ENCODE data around the gene MMEL1.

MMEL1 gene

DNA sequence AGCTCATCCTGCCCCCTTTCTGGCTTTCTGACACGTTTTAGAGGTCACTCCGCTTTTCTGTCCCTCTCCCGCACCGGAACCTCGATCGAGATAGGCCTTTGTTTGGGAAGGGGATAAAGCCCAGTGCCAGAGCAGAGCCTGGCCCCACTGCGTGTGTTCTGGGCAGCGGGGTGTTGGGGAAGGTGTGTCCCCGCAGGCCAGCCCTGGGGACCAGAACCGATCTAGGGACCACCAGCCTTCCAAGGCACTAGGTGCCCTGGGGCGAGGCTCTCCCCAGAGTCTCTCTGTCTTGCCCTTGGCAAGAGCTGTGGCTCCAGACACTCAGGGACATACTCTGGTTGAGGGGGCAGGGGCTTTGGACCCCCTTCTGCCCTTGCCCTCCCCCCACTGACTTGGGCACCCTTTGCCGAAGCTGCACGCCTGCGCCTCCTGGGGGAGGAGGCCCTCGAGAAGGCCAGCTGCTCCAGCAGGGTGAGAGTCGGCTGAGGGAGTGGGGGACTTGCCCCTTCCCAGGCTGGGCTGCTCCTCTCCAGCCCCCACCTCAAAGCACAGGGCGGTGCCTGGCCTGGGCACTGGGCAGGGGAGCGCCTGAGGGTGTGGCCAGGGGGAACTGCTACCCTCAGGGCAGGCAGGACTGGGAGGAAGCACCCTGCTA is 29.8 kb downstream of the MMEL1 start:
- TF ChIP-seq, protein P1, sequence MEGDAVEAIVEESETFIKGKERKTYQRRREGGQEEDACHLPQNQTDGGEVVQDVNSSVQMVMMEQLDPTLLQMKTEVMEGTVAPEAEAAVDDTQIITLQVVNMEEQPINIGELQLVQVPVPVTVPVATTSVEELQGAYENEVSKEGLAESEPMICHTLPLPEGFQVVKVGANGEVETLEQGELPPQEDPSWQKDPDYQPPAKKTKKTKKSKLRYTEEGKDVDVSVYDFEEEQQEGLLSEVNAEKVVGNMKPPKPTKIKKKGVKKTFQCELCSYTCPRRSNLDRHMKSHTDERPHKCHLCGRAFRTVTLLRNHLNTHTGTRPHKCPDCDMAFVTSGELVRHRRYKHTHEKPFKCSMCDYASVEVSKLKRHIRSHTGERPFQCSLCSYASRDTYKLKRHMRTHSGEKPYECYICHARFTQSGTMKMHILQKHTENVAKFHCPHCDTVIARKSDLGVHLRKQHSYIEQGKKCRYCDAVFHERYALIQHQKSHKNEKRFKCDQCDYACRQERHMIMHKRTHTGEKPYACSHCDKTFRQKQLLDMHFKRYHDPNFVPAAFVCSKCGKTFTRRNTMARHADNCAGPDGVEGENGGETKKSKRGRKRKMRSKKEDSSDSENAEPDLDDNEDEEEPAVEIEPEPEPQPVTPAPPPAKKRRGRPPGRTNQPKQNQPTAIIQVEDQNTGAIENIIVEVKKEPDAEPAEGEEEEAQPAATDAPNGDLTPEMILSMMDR (IDR thresholded peaks at IDR 0.05), result no peak
- H3K4me3 ChIP-seq (ENCODE audit: low read depth in 1 of 2, low read length in 1 of 2), result no peak overlapping the region
- H3K27me3 ChIP-seq, result peaks cover 11% of the 10 kb centered on the region
- no peaks in the 10 kb centered on the region for H3K9me3 ChIP-seq
- H3K4me1 ChIP-seq (ENCODE audit: control insufficient read depth in 1 of 2, insufficient read depth in 1 of 2, low read depth in 1 of 2, low read length in 1 of 2), result no peaks in the 10 kb centered on the region
- H3K36me3 ChIP-seq, result no peaks in the 10 kb centered on the region
- no peak overlapping the region for H3K27ac ChIP-seq

DNA sequence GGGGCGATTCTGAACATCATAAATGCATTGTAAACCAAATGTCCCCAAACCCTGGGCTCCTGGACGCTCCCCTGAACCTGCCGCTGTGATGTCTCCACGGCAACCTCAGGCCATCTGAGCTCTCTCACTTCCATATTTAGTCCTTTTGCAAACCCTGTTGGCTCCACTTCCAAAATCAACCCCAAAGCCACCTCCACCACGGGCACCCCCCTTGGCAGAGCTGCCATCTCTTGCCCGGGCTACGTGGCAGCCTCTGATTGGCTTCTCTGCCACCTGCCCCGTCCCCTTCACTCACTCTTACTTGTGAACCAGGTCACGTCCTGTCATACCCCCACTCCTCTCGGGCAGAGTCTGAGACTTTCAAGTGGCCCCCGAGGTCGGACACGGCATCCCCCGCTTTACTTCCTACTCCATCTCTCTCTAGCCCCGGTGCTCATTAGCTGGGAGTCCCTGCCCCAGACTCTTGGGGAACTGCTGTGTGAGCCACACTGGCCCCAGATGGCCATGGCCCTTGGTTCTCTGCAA is 30.4 kb downstream of the MMEL1 start:
- TF ChIP-seq, protein P1 (IDR thresholded peaks at IDR 0.05), result no peak
- Histone ChIP-seq H3K27ac (no peak overlapping the region), H3K9me3 (no peaks in the 10 kb centered on the region), H3K4me1 (ENCODE audit: control insufficient read depth in 1 of 2, insufficient read depth in 1 of 2, low read depth in 1 of 2, low read length in 1 of 2) (no peaks in the 10 kb centered on the region), H3K36me3 (no peaks in the 10 kb centered on the region), H3K27me3 (peaks cover 18% of the 10 kb centered on the region), H3K4me3 (ENCODE audit: low read depth in 1 of 2, low read length in 1 of 2) (no peak overlapping the region)

DNA sequence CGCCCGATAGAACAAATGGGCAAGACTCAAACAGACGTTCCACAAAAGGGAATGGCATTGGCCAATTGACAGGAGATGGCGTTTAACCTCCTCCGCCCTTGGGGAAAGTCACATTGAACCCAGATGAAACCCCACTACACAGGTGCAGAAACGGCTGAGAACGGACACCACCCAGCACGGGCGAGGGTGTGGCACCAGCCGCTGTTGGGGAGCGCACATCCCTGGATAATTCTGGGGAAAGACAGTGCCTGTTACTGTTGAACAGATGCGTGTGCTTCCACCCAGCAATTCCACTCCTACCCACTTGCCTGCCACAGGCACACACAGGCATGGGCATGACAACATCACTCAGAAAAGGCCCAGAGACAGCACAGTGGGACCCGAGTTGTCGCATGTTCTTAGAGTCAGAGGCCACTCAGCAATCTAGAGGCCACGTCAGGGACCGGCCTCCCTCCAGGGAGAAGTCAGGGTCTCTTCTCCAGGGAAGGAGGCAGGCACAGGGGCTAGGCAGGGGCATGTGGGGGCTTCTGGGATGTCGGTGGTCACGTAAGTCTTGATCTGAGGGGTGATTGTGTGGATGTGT is 31.0 kb downstream of the MMEL1 start:
- Histone ChIP-seq H3K9me3 (no peaks in the 10 kb centered on the region), H3K4me3 (ENCODE audit: low read depth in 1 of 2, low read length in 1 of 2) (no peak overlapping the region), H3K27me3 (peaks cover 18% of the 10 kb centered on the region), H3K36me3 (no peaks in the 10 kb centered on the region), H3K27ac (no peak overlapping the region), H3K4me1 (ENCODE audit: control insufficient read depth in 1 of 2, insufficient read depth in 1 of 2, low read depth in 1 of 2, low read length in 1 of 2) (no peaks in the 10 kb centered on the region)
- TF ChIP-seq, protein P1 (IDR thresholded peaks at IDR 0.05), result no peak

DNA sequence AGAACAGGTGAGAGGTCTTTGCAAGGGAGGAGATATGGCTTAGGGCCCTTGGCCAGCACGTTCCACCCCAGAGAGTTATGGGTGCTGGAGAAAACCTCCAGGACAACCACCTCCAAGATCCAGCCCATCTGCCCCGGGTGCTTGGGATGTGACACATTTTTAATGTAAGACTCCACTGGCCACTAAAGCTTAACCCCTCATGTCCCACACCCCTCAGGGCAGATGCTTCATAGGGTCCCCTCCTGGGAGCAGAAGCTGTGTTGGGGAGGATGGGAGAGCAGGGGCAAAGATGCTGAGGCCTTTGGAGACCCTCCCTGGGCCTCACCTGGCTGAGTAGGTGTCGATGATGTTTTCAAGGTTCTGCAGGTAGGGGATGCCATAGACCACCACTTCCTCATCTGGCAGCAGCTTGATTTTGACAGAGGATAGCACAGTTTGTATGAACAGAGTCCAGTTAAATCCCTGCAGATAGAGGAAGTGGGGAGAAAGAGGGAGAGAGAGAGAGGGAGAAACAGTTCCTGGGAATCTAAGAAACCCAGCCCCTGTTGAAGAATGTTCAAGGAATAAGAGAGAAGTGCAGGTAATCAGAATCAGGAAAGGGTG is 34.4 kb downstream of the MMEL1 start:
- Histone ChIP-seq H3K36me3 (no peaks in the 10 kb centered on the region), H3K4me1 (ENCODE audit: control insufficient read depth in 1 of 2, insufficient read depth in 1 of 2, low read depth in 1 of 2, low read length in 1 of 2) (peaks cover 0 to 3% of the 10 kb centered on the region in 2 experiments), H3K27ac (no peak overlapping the region), H3K27me3 (peaks cover 37% of the 10 kb centered on the region), H3K9me3 (no peaks in the 10 kb centered on the region), H3K4me3 (ENCODE audit: low read depth in 1 of 2, low read length in 1 of 2) (no peak overlapping the region)
- TF ChIP-seq, protein P1 (IDR thresholded peaks at IDR 0.05), result no peak

DNA sequence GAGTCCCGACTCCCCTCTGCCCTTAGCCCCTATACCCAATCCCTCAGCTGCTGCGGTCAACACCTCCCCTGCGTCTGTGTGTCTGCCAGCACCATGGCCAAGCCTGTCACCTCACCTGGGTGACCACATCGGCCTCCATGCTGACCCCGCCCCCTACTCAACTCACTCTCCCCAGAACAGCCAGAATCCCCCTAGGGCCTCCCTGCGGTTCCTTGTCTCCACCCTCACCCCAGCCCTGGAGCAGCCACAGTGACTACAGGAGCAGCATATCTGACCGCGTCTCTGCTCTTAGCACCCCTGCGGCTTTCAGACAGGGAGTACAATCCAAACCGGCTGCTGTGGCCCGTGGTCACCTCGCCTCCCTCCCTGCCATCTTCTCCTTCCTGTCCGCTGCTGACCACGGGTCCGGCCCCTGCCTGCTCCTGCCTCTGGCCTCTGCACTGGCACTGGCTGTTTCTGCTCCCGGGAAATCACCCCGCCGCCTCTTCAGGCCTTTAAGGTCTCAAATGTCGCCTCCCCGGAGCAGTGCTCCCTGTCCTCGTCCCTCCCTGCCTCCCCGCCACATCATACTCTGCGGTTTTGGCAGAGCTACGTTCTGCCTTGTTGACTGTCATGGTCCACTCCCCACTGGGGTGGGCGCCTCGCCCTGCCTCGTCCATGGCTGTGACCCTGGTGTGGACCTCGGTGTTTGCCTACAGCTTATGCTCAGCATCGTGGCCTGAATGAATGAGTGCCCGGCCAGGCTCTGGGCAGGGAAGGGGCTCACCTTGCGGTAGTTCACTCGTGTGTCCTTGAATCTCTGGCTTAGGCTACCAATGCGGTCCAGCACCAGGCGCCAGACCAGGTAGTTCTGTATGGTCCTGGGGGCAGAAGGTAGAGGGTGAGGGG is 35.1 kb downstream of the MMEL1 start:
- TF ChIP-seq, protein P1 (IDR thresholded peaks at IDR 0.05), result no peak
- no peak overlapping the region for H3K27ac ChIP-seq
- peaks cover 38% of the 10 kb centered on the region for H3K27me3 ChIP-seq
- peaks cover 0 to 8% of the 10 kb centered on the region in 2 experiments for H3K4me1 ChIP-seq (ENCODE audit: control insufficient read depth in 1 of 2, insufficient read depth in 1 of 2, low read depth in 1 of 2, low read length in 1 of 2)
- H3K4me3 ChIP-seq (ENCODE audit: low read depth in 1 of 2, low read length in 1 of 2), result no peak overlapping the region
- H3K9me3 ChIP-seq, result no peaks in the 10 kb centered on the region
- H3K36me3 ChIP-seq, result no peaks in the 10 kb centered on the region

All from neutrophil (primary cell).